Natural killer cell (primary cell): ENCODE data around the gene MTAP. TPM values are rescaled to one million over a fixed set of nuclear protein-coding genes. Genes with fewer than 3 reads are reported as not detected.

Source experiments
- ATAC-seq, 3 donors: fragments of 150-1000 bp in 2 of 3; fragments of 200-7000 bp in 1 of 3; cut with Tn5 transposase; 1 replicate in 1 of 3; 2 replicates in 2 of 3; pipeline ENCODE4 v1.10.0; 2021; ENCODE audit warnings: mild to moderate bottlenecking in 2 of 3, moderate library complexity in 2 of 3
- DNase-seq, 2 donors: peaks; one replicate each; pipeline versions ENCODE4 v3.0.0 to v3.0.0-alpha.2; 2013 to 2021; ENCODE audit warnings: mixed read lengths in 1 of 2
- H3K27ac ChIP-seq: one replicate; pipeline ENCODE4 v1.5.1; 2013; ENCODE audit warnings: mild to moderate bottlenecking, low read length
- H3K27me3 ChIP-seq: one replicate; pipeline ENCODE4 v1.6.1; 2013; ENCODE audit warnings: low read length; ENCODE audit not compliant: control insufficient read depth, insufficient read depth
- H3K36me3 ChIP-seq: one replicate; pipeline ENCODE4 v1.6.1; 2013; ENCODE audit warnings: low read length; ENCODE audit not compliant: control insufficient read depth, insufficient read depth
- H3K4me1 ChIP-seq: one replicate; pipeline ENCODE4 v1.6.1; 2013; ENCODE audit warnings: low read length; ENCODE audit not compliant: control insufficient read depth, insufficient read depth
- H3K4me3 ChIP-seq: one replicate; pipeline ENCODE4 v1.5.1; 2013; ENCODE audit warnings: low read length
- H3K9me3 ChIP-seq: one replicate; pipeline ENCODE4 v1.6.1; 2013; ENCODE audit warnings: low read length; ENCODE audit not compliant: control insufficient read depth, insufficient read depth
- H3K27ac Mint-ChIP-seq, 2 donors: one replicate each; pipeline ENCODE4 v1.8.0; 2022; ENCODE audit warnings: mild to moderate bottlenecking in 2 of 2, mixed read lengths in 2 of 2, moderate library complexity in 1 of 2
- H3K27me3 Mint-ChIP-seq, 2 donors: one replicate each; pipeline ENCODE4 v1.8.0; 2022; ENCODE audit warnings: low read depth in 2 of 2, mixed read lengths in 2 of 2
- H3K36me3 Mint-ChIP-seq: one replicate; pipeline ENCODE4 v1.8.0; 2022; ENCODE audit warnings: mixed read lengths
- H3K4me1 Mint-ChIP-seq, 2 donors: one replicate each; pipeline ENCODE4 v1.8.0; 2022; ENCODE audit warnings: mixed read lengths in 2 of 2
- H3K4me3 Mint-ChIP-seq: one replicate; pipeline ENCODE4 v1.8.0; 2022; ENCODE audit warnings: mild to moderate bottlenecking, moderate library complexity, mixed read lengths
- H3K9me3 Mint-ChIP-seq, 2 donors: one replicate each; pipeline ENCODE4 v1.8.0; 2022; ENCODE audit warnings: mixed read lengths in 2 of 2
- CTCF ChIP-seq: fragments of 200-600 bp; IDR thresholded peaks from one replicate; pipeline ENCODE4 v1.8.0; 2022; ENCODE audit warnings: antibody characterized with exemption
- WGBS: methylation state at CpG from one replicate; pipeline ENCODE4 v1.1.7; 2013; ENCODE audit warnings: missing lambda C conversion rate; ENCODE audit not compliant: insufficient coverage; 5-methylcytosine and 5-hydroxymethylcytosine counted together
- intact Hi-C: fragments of 100-400 bp; cut with micrococcal nuclease; formaldehyde crosslinking; loops from one replicate; pipeline ENCODE4 v1.14.2; 2022
- total RNA-seq, 4 donors: library from RNA; stranded (reverse); fragments of 120-200 nt in 1 of 4; gene quantifications; one replicate each; pipeline versions ENCODE4 v1.2.3 to v1.2.4, GENCODE V29; 2013 to 2022

Gene MTAP
- total RNA-seq, 3 donors from 2014 or later (not counting 1 experiment from before 2014, with no cell fraction given): 19.4 to 20.7 (median 19.6) TPM

- Mint-ChIP-seq H3K4me3 (no peak overlapping the region), H3K27ac (no peak overlapping the region), H3K36me3 (peaks cover 47% of the 10 kb centered on the region), H3K9me3 (peaks cover 3 to 7% of the 10 kb centered on the region in 2 donors), H3K4me1 (peaks cover 2 to 3% of the 10 kb centered on the region in 2 donors), H3K27me3 (no peaks in the 10 kb centered on the region)
- no peak for ATAC-seq
- Histone ChIP-seq H3K9me3 (no peaks in the 10 kb centered on the region), H3K27me3 (no peaks in the 10 kb centered on the region), H3K27ac (no peak overlapping the region), H3K4me3 (no peak overlapping the region), H3K4me1 (no peaks in the 10 kb centered on the region), H3K36me3 (no peaks in the 10 kb centered on the region)
- DNase-seq: no peak
- WGBS: 100% methylated on average over 1 of the region's 1 CpG
- intact Hi-C loops: loop anchor here (10.0 kb wide), 1 partner anchor 85 kb away; no protein-coding TSS in a partner anchor
- TF ChIP-seq CTCF: no peak
Measured at GRCh38 chr9:21889673-21890072, 87.2 kb downstream of the MTAP start.

- no peaks in the 10 kb centered on the region for H3K36me3 ChIP-seq
- no peak for TF ChIP-seq CTCF
- Mint-ChIP-seq H3K9me3 (peaks cover 5 to 7% of the 10 kb centered on the region in 2 donors), H3K36me3 (peaks cover 47% of the 10 kb centered on the region), H3K27ac (no peak overlapping the region), H3K27me3 (no peaks in the 10 kb centered on the region), H3K4me3 (no peak overlapping the region), H3K4me1 (no peaks in the 10 kb centered on the region)
- H3K27me3 ChIP-seq: no peaks in the 10 kb centered on the region
- 94% methylated on average over 5 of the region's 5 CpGs for WGBS
- intact Hi-C loops: no loop called here
- no peak overlapping the region for H3K4me3 ChIP-seq
- no peak overlapping the region for H3K27ac ChIP-seq
- DNase-seq: no peak
- no peaks in the 10 kb centered on the region for H3K4me1 ChIP-seq
- peaks cover 5% of the 10 kb centered on the region for H3K9me3 ChIP-seq
- no peak for ATAC-seq
Measured at GRCh38 chr9:21890696-21891095, 88.3 kb downstream of the MTAP start.

DNA sequence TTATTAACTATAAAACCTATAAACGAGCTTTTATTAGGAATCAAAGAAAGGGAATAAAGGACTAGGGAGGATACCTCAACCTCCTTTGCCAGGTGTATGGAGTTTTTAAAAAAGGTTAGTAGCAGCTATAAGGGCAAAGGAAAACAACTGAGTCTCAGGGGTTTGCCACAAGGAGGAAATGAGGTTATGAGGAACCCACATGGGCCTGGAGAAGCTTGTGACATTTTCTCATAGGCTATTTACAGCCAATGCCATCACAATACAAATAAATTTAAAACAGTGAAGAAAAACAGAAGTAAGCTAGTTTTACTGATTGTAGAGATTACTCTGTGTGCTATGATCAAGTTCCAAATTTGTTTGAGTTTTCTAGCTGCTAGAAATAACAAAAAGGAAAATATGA, 99.1 kb downstream of the MTAP start:
- ATAC-seq (no peak), DNase-seq (no peak)
- Mint-ChIP-seq H3K27ac (no peak overlapping the region), H3K9me3 (peaks cover 4 to 13% of the 10 kb centered on the region in 2 donors), H3K4me1 (no peaks in the 10 kb centered on the region), H3K36me3 (peaks cover 20% of the 10 kb centered on the region), H3K27me3 (no peaks in the 10 kb centered on the region), H3K4me3 (no peak overlapping the region)
- Histone ChIP-seq H3K27me3 (no peaks in the 10 kb centered on the region), H3K36me3 (no peaks in the 10 kb centered on the region), H3K4me3 (no peak overlapping the region), H3K4me1 (no peaks in the 10 kb centered on the region), H3K27ac (no peak overlapping the region), H3K9me3 (peaks cover 3% of the 10 kb centered on the region)
- 100% methylated on average over 1 of the region's 1 CpG for WGBS
- intact Hi-C loops: no loop called here
- no peak for TF ChIP-seq CTCF

DNA sequence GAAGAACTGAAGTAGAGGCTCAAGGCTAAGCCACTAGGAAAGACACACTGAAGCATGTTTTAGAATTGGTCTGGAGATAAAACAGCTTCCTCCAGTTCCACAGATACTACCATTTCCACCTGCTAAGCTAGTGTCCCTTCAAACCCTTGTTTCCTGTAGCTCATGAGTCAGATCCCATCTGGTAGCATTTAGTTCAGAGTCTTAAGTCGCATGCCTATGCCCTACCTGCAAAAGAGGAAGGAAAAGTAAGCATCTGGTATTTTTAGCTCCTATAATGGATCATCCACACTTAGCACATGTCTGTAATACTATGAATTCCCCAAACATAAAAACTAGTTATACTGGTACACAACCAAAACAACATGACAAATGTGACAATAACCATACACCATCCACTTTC, 99.7 kb downstream of the MTAP start:
- ATAC-seq (no peak), DNase-seq (no peak)
- intact Hi-C loops: no loop called here
- Histone ChIP-seq H3K4me1 (no peaks in the 10 kb centered on the region), H3K27ac (no peak overlapping the region), H3K4me3 (no peak overlapping the region), H3K36me3 (no peaks in the 10 kb centered on the region), H3K27me3 (no peaks in the 10 kb centered on the region), H3K9me3 (peaks cover 3% of the 10 kb centered on the region)
- H3K4me3 Mint-ChIP-seq: no peak overlapping the region
- TF ChIP-seq CTCF: no peak
- no peaks in the 10 kb centered on the region for H3K27me3 Mint-ChIP-seq
- peaks cover 14% of the 10 kb centered on the region for H3K36me3 Mint-ChIP-seq
- no peaks in the 10 kb centered on the region for H3K4me1 Mint-ChIP-seq
- 0% methylated on average over 1 of the region's 1 CpG for WGBS
- H3K9me3 Mint-ChIP-seq: peaks cover 4 to 13% of the 10 kb centered on the region in 2 donors
- no peak overlapping the region for H3K27ac Mint-ChIP-seq
